Body of pancreas (tissue), 4 donors: Measurements from ENCODE around the gene ANG. TPM values are rescaled to one million over a fixed set of nuclear protein-coding genes. Genes with fewer than 3 reads are reported as not detected.
A peak's percentile ranks its signal among the peaks of the same experiment; 100 is the strongest.

Experiments used
- ATAC-seq: fragments of 150-250 bp; one replicate; pipeline ENCODE4 v1.9.1; 2016
- DNase-seq, 4 donors: peaks; one replicate each; pipeline ENCODE4 v3.0.0-alpha.2; 2019
- H3K27ac ChIP-seq, 4 donors: fragments of 200-600 bp; sonication (generic); 1 replicate in 3 of 4; 2 replicates in 1 of 4; pipeline versions ENCODE4 v1.5.1 to v1.6.1; 2016 to 2019; ENCODE audit warnings: mild to moderate bottlenecking in 1 of 4, mixed read lengths in 1 of 4, moderate library complexity in 1 of 4
- H3K27me3 ChIP-seq, 2 donors: fragments of 200-600 bp; sonication (generic); one replicate each; pipeline ENCODE4 v1.6.0; 2016; ENCODE audit warnings: mild to moderate bottlenecking in 1 of 2
- H3K36me3 ChIP-seq, 2 donors: fragments of 200-600 bp; sonication (generic); replicated peaks in 1 of 2; 2 replicates each; pipeline ENCODE4 v1.5.1; 2016; ENCODE audit warnings: low read depth in 2 of 2; ENCODE audit not compliant: insufficient read depth in 1 of 2
- H3K4me1 ChIP-seq: fragments of 200-600 bp; sonication (generic); one replicate; pipeline ENCODE4 v1.6.0; 2016
- H3K4me3 ChIP-seq, 2 donors: fragments of 200-600 bp; sonication (generic); 1 replicate in 1 of 2; 2 replicates in 1 of 2; pipeline ENCODE4 v1.5.1; 2016 to 2019
- H3K9me3 ChIP-seq, 3 donors: fragments of 200-600 bp; sonication (generic); 1 replicate in 2 of 3; 2 replicates in 1 of 3; pipeline ENCODE4 v1.5.1; 2016
- POLR2A ChIP-seq, 3 donors: fragments of 450-650 bp; IDR thresholded peaks; one replicate each; pipeline ENCODE4 v1.6.1; 2016; ENCODE audit warnings: antibody characterized with exemption in 3 of 3, mild to moderate bottlenecking in 2 of 3
- WGBS, 2 donors: methylation state at CpG; one replicate each; pipeline ENCODE4 v1.1.5; 2017; 5-methylcytosine and 5-hydroxymethylcytosine counted together
- intact Hi-C: fragments of 100-400 bp; cut with DNase I; formaldehyde crosslinking; loops from one replicate; pipeline ENCODE4 v1.15.1; 2023
- total RNA-seq, 2 donors: library from RNA; depleted of rRNA; stranded (reverse); fragments of >200 nt; gene quantifications; one replicate each; pipeline ENCODE4 v1.1.0, GENCODE V29; 2016
- TF ChIP-seq, protein P1 (sequence below), 7 experiments: fragments of 450-650 bp in 4 of 7; fragments of 200-600 bp in 3 of 7; sonication (generic) in 3 of 7; IDR thresholded peaks; one replicate each; pipeline ENCODE4 v1.5.1; 2016 to 2019; ENCODE audit warnings: antibody characterized with exemption in 7 of 7

Gene ANG
- total RNA-seq, 2 donors from 2014 or later = 24.1 to 28.0 TPM

DNA sequence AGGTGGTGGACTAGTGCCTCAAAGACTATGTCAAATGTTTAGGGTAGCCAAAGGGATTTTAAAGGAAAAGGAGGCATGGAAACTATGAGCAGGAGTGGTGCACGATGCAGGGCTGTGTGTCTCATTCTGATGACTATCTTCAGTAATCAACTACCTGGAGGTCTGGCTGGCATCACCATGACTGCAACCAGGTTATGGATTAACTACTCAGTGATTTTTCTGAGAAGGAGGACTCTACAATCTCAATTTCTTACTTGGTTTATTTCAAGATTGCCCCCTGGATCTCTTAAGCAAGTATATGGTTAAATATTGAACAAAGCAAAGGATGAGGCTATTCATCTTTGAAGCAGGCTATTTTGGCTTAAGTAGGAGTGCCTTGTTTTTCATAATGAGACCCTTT lies 38.0 kb downstream of the ANG start:
- WGBS, 2 donors = 11 to 40% methylated on average over 1 of the region's 1 CpG
- Histone ChIP-seq H3K9me3 (no peaks in the 10 kb centered on the region), H3K36me3 (no peaks in the 10 kb centered on the region), H3K4me3 (no peak overlapping the region), H3K27ac (peak overlapping the region in 1 of 4 donors; percentile 41), H3K4me1 (no peaks in the 10 kb centered on the region), H3K27me3 (no peaks in the 10 kb centered on the region)
- no peak for TF ChIP-seq POLR2A (IDR thresholded peaks at IDR 0.05)
- TF ChIP-seq, protein P1, sequence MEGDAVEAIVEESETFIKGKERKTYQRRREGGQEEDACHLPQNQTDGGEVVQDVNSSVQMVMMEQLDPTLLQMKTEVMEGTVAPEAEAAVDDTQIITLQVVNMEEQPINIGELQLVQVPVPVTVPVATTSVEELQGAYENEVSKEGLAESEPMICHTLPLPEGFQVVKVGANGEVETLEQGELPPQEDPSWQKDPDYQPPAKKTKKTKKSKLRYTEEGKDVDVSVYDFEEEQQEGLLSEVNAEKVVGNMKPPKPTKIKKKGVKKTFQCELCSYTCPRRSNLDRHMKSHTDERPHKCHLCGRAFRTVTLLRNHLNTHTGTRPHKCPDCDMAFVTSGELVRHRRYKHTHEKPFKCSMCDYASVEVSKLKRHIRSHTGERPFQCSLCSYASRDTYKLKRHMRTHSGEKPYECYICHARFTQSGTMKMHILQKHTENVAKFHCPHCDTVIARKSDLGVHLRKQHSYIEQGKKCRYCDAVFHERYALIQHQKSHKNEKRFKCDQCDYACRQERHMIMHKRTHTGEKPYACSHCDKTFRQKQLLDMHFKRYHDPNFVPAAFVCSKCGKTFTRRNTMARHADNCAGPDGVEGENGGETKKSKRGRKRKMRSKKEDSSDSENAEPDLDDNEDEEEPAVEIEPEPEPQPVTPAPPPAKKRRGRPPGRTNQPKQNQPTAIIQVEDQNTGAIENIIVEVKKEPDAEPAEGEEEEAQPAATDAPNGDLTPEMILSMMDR (IDR thresholded peaks at IDR 0.05) = no peak
- DNase-seq = no peak
- intact Hi-C loops = no loop called here
- no peak for ATAC-seq

DNA sequence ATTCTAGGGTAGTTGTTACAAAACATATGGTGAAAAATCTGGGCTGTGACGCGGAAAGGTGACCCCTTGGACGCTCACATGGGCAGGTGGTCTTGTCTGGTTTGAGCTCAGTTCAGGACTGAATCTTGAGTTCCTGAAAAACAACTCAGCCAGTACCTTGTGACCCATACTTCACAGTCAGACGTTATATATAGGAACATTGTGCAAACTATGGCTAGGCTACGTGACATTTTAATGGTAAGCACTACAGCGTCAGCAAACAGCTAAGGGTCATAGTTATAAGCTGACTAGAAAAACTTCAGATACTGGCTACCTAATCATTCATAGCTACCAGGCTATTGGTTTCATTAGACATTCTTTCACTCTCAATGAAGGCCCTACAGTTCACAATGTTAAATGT lies 42.3 kb downstream of the ANG start:
- no peaks in the 10 kb centered on the region for H3K27me3 ChIP-seq
- WGBS, 2 donors = 69 to 87% methylated on average over 6 of the region's 6 CpGs
- intact Hi-C loops = no loop called here
- H3K27ac ChIP-seq = peak overlapping the region in 1 of 4 donors; percentile 2
- no peaks in the 10 kb centered on the region for H3K36me3 ChIP-seq
- no peaks in the 10 kb centered on the region for H3K9me3 ChIP-seq
- peaks cover 13% of the 10 kb centered on the region for H3K4me1 ChIP-seq
- peak in 1 of 4 donors; percentile 21 for DNase-seq
- ATAC-seq = no peak
- TF ChIP-seq, protein P1 (IDR thresholded peaks at IDR 0.05) = no peak
- peak in 1 of 3 donors; percentile 17 for TF ChIP-seq POLR2A (IDR thresholded peaks at IDR 0.05)
- no peak overlapping the region for H3K4me3 ChIP-seq

DNA sequence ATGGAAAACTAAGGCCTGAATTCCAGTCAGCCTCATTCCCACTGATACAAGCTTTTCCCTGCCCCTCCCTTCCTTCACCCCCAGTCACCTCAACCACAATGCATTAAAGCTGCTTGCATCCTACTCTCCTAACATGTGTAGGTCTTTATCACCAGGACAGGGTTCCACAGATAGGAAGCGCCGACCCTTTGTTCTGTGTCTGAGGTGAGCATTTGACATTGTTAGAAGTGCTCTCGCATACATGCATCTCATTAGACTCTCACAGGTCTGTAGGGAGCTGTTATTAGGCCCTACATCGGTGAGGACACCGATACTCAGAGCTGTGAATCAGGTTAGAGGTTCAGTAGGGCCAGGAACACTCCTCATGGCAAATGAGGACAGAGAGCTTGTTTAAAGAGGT lies 43.9 kb downstream of the ANG start:
- H3K27ac ChIP-seq = peak overlapping the region in 1 of 4 donors; percentile 5
- no peak for TF ChIP-seq POLR2A (IDR thresholded peaks at IDR 0.05)
- intact Hi-C loops = no loop called here
- WGBS, 2 donors = 68 to 84% methylated on average over 5 of the region's 5 CpGs
- DNase-seq (no peak), ATAC-seq (no peak)
- no peaks in the 10 kb centered on the region for H3K36me3 ChIP-seq
- no peaks in the 10 kb centered on the region for H3K9me3 ChIP-seq
- H3K4me3 ChIP-seq = no peak overlapping the region
- no peaks in the 10 kb centered on the region for H3K27me3 ChIP-seq
- H3K4me1 ChIP-seq = peaks cover 13% of the 10 kb centered on the region

DNA sequence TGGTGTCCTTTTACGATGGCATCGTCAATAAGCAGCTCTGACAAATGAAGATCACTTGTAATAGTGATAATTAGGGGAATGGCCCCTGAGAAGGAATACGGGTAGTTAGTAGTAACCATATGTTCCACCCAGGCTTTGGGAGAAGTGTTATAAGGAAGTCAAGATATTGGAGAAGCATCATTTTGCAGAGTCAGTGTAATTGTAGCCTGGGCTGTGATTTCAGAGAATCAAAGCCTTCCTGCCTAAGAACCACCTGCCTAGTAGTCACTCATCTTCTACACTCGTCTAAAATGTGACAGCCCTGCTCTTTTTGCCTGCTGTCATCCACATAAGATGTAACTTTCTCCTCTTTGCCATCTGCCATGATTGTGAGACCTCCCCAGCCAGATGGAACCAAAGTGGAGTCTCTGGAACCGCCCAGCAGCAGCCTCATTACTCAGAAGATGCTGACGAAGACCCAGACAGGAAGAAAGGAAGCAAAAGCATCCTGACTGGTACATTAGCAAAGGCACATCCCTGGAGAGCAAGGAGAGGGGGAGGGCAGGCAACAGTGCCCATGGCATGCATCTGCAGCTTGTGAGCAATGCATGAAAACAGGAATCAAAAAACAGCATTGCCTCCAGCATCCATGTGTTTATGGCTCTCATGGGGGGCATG lies 44.5 kb downstream of the ANG start:
- no peak overlapping the region for H3K4me3 ChIP-seq
- peak in 1 of 4 donors; percentile 32 for DNase-seq
- WGBS, 2 donors = 75 to 81% methylated on average over 6 of the region's 6 CpGs
- peaks cover 13% of the 10 kb centered on the region for H3K4me1 ChIP-seq
- no peaks in the 10 kb centered on the region for H3K9me3 ChIP-seq
- H3K27me3 ChIP-seq = no peaks in the 10 kb centered on the region
- peak overlapping the region in 1 of 4 donors; percentile 5 for H3K27ac ChIP-seq
- ATAC-seq = no peak
- H3K36me3 ChIP-seq = no peaks in the 10 kb centered on the region
- intact Hi-C loops = no loop called here
- peak in 1 of 3 donors; percentile 17 for TF ChIP-seq POLR2A (IDR thresholded peaks at IDR 0.05)
- TF ChIP-seq, protein P1 (IDR thresholded peaks at IDR 0.05) = no peak

DNA sequence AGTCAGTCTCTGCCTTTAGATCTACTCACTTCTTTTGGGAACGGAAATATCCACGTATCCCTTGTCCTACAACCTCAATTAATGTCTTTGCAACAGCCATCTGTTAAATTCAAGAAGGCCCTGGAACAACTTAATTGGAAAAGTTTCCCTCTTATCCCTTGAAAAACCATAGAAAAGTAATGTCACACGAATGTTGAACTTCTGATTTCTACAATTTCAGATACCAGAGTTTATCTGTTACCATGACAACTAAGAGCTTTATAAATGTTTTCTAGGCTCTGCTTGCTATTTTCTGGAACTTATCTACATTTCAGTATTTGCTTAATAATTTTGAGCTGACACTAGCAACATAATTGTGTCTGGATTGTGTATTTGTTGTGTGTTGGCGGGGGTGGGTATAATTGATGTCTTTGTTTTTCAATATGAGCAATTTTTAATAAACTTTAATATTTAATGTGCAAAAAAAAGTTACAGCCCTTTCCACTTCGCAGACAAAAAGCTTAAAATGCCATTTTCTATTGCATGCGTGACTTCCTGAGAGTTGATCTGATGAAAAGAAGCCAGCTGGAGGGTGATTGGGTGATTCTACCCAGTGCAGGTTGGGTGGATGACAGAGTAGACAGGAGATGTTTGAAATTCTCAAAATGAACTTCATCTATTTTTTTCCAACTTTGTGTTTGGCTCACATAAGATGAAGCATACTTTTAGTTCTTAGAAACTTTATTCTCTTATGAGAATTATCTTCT lies 45.3 kb downstream of the ANG start:
- ATAC-seq = peak; percentile 38

More for the DNA sequence above, 45.3 kb downstream of the ANG start:
- H3K4me3 ChIP-seq = no peak overlapping the region
- no peak for DNase-seq
- WGBS, 2 donors = 29 to 40% methylated on average over 6 of the region's 6 CpGs
- H3K36me3 ChIP-seq = no peaks in the 10 kb centered on the region
- intact Hi-C loops = no loop called here
- no peaks in the 10 kb centered on the region for H3K27me3 ChIP-seq
- no peak for TF ChIP-seq POLR2A (IDR thresholded peaks at IDR 0.05)
- TF ChIP-seq, protein P1 (IDR thresholded peaks at IDR 0.05) = no peak
- H3K9me3 ChIP-seq = no peaks in the 10 kb centered on the region
- no peak overlapping the region for H3K27ac ChIP-seq
- H3K4me1 ChIP-seq = peaks cover 13% of the 10 kb centered on the region
